ENCODE results near the gene ETF1.
A peak's percentile ranks its signal among the peaks of the same experiment; 100 is the strongest.

- TF ChIP-seq POLR2A (IDR thresholded peaks at IDR 0.05) (peak; percentile 10), CTCF (IDR thresholded peaks at IDR 0.05) (peak; percentile 82 to 95 (median 86))
Observed at GRCh38 chr5:138464008-138464387, 79.0 kb downstream of the ETF1 start.

Data from testis (tissue), 2 donors.